Neural progenitor cell (in vitro differentiated cells): Measurements from ENCODE around the gene PHF12. TPM values are rescaled to one million over a fixed set of nuclear protein-coding genes. Genes with fewer than 3 reads are reported as not detected.

Source experiments
- DNase-seq: peaks from one replicate; pipeline ENCODE4 v3.0.0-alpha.2; 2016; ENCODE audit warnings: low spot score
- H2AFZ ChIP-seq: fragments of 200-600 bp; sonication (generic); replicated peaks from 2 replicates; pipeline ENCODE4 v1.6.1; 2016; ENCODE audit warnings: antibody characterized with exemption
- H3F3A ChIP-seq: fragments of 200-600 bp; sonication (generic); 2 replicates; pipeline ENCODE4 v1.6.1; 2016; ENCODE audit warnings: antibody characterized with exemption, low read depth
- H3K27ac ChIP-seq: fragments of 200-600 bp; sonication (generic); 2 replicates; pipeline ENCODE4 v1.5.1; 2016; ENCODE audit warnings: mild to moderate bottlenecking
- H3K27me3 ChIP-seq: fragments of 200-600 bp; sonication (generic); 2 replicates; pipeline ENCODE4 v1.6.1; 2016; ENCODE audit warnings: mild to moderate bottlenecking, moderate library complexity
- H3K36me3 ChIP-seq: fragments of 200-600 bp; sonication (generic); 2 replicates; pipeline ENCODE4 v1.5.1; 2016
- H3K4me1 ChIP-seq: fragments of 200-600 bp; sonication (generic); 2 replicates; pipeline ENCODE4 v1.6.1; 2016; ENCODE audit warnings: mixed run types
- H3K4me2 ChIP-seq: fragments of 200-600 bp; sonication (generic); 2 replicates; pipeline ENCODE4 v1.6.1; 2016
- H3K4me3 ChIP-seq: fragments of 200-600 bp; sonication (generic); 2 replicates; pipeline ENCODE4 v1.5.1; 2016
- H3K79me2 ChIP-seq: fragments of 200-600 bp; sonication (generic); 2 replicates; pipeline ENCODE4 v1.6.1; 2016; ENCODE audit warnings: low read depth
- H3K9ac ChIP-seq: fragments of 200-600 bp; sonication (generic); 2 replicates; pipeline ENCODE4 v1.6.1; 2016
- H3K9me3 ChIP-seq: fragments of 200-600 bp; sonication (generic); 2 replicates; pipeline ENCODE4 v1.5.1; 2016; ENCODE audit warnings: low read depth
- H4K20me1 ChIP-seq: fragments of 200-600 bp; sonication (generic); 2 replicates; pipeline ENCODE4 v1.6.1; 2016; ENCODE audit warnings: low read depth
- H3K27ac Mint-ChIP-seq: 3 replicates; pipeline ENCODE4 v1.8.0; 2021; ENCODE audit warnings: mixed read lengths
- H3K27me3 Mint-ChIP-seq: 2 replicates; pipeline ENCODE4 v1.8.0; 2022; ENCODE audit warnings: low read depth, mild to moderate bottlenecking, inconsistent platforms, moderate library complexity, mixed read lengths; ENCODE audit not compliant: insufficient read depth
- H3K36me3 Mint-ChIP-seq: 3 replicates; pipeline ENCODE4 v1.8.0; 2021; ENCODE audit warnings: mixed read lengths
- H3K4me1 Mint-ChIP-seq: 3 replicates; pipeline ENCODE4 v1.8.0; 2021; ENCODE audit warnings: mixed read lengths
- H3K4me3 Mint-ChIP-seq: 3 replicates; pipeline ENCODE4 v1.8.0; 2021; ENCODE audit warnings: mild to moderate bottlenecking, moderate library complexity, mixed read lengths
- H3K9me3 Mint-ChIP-seq: 3 replicates; pipeline ENCODE4 v1.8.0; 2020; ENCODE audit warnings: mixed read lengths
- CTCF ChIP-seq: fragments of 200-600 bp; sonication (generic); IDR thresholded peaks from 2 replicates; pipeline ENCODE4 v1.5.1; 2017; ENCODE audit warnings: antibody characterized with exemption, mild to moderate bottlenecking
- EZH2 ChIP-seq: fragments of 200-600 bp; sonication (generic); IDR thresholded peaks from 2 replicates; pipeline ENCODE4 v1.6.1; 2017; ENCODE audit warnings: antibody characterized with exemption, mild to moderate bottlenecking, moderate library complexity
- EZH2phosphoT487 ChIP-seq: fragments of 200-600 bp; sonication (generic); IDR thresholded peaks from 2 replicates; pipeline ENCODE4 v1.6.1; 2017; ENCODE audit warnings: antibody characterized with exemption
- total RNA-seq: library from RNA; depleted of rRNA; stranded (reverse); fragments of >200 nt; gene quantifications from 2 replicates; pipeline ENCODE4 v1.2.3, GENCODE V29; 2015; ENCODE audit warnings: low replicate concordance

PHF12 gene
- total RNA-seq, 1 donor from 2014 or later: 49.1 TPM

- Histone ChIP-seq H3K27me3 (no peaks in the 10 kb centered on the region), H3K4me3 (no peak overlapping the region), H4K20me1 (peaks cover 15% of the 10 kb centered on the region), H3K4me1 (peaks cover 28% of the 10 kb centered on the region), H3K9ac (no peak overlapping the region), H3K4me2 (no peak overlapping the region), H3K79me2 (no peaks in the 10 kb centered on the region), H3K9me3 (no peaks in the 10 kb centered on the region), H3K36me3 (no peaks in the 10 kb centered on the region), H3F3A (peaks cover 28% of the 10 kb centered on the region), H2AFZ (no peak overlapping the region), H3K27ac (no peak overlapping the region)
- TF ChIP-seq EZH2: no peak
- no peak for TF ChIP-seq CTCF
- TF ChIP-seq EZH2phosphoT487: no peak
- Mint-ChIP-seq H3K27me3 (peaks cover 45% of the 10 kb centered on the region), H3K4me3 (no peak overlapping the region), H3K4me1 (peaks cover 21% of the 10 kb centered on the region), H3K36me3 (no peaks in the 10 kb centered on the region), H3K9me3 (peaks cover 2% of the 10 kb centered on the region), H3K27ac (no peak overlapping the region)
- DNase-seq: no peak
Measured at GRCh38 chr17:28982131-28982793, 30.9 kb upstream of the PHF12 start.

DNA sequence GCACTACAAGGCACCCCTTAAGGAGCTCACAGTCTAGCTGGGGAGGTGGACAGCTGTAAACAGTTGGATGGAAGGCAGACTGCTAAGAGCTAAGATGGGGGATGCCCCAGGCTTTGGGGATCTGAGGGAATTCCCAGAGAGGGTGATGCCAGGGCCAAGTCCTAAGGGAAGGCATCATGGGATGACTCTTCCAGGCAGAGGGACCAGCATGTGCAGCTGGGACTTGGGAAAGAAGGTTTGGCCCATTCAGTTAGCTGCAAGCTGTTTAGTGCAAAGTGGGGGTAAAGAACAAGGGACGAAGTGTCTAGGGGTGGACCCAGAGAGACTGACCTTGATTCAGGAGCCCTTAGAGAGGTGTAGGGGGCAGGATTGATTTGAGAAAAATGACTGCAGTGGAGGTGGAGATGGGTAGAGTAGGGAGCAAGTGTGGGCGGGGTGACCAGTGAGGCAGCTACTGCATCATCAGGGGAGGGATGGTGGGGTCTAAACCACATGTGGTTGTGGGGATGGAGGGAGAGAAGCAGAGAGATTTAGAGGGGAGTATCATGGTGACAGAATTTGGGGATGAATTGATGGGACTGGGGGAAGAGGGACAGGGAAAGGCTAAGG, 27.1 kb upstream of the PHF12 start:
- no peak for DNase-seq
- Histone ChIP-seq H3F3A (peaks cover 3% of the 10 kb centered on the region), H3K9ac (no peak overlapping the region), H3K27ac (no peak overlapping the region), H2AFZ (no peak overlapping the region), H3K4me1 (peaks cover 4% of the 10 kb centered on the region), H3K36me3 (no peaks in the 10 kb centered on the region), H3K9me3 (no peaks in the 10 kb centered on the region), H3K4me2 (no peak overlapping the region), H3K27me3 (no peaks in the 10 kb centered on the region), H3K4me3 (no peak overlapping the region), H3K79me2 (no peaks in the 10 kb centered on the region), H4K20me1 (no peaks in the 10 kb centered on the region)
- peaks cover 32% of the 10 kb centered on the region for H3K27me3 Mint-ChIP-seq
- H3K27ac Mint-ChIP-seq: no peak overlapping the region
- TF ChIP-seq EZH2phosphoT487 (no peak), EZH2 (no peak), CTCF (no peak)
- peaks cover 3% of the 10 kb centered on the region for H3K4me1 Mint-ChIP-seq
- peaks cover 2% of the 10 kb centered on the region for H3K9me3 Mint-ChIP-seq
- H3K36me3 Mint-ChIP-seq: no peaks in the 10 kb centered on the region
- H3K4me3 Mint-ChIP-seq: no peak overlapping the region

DNA sequence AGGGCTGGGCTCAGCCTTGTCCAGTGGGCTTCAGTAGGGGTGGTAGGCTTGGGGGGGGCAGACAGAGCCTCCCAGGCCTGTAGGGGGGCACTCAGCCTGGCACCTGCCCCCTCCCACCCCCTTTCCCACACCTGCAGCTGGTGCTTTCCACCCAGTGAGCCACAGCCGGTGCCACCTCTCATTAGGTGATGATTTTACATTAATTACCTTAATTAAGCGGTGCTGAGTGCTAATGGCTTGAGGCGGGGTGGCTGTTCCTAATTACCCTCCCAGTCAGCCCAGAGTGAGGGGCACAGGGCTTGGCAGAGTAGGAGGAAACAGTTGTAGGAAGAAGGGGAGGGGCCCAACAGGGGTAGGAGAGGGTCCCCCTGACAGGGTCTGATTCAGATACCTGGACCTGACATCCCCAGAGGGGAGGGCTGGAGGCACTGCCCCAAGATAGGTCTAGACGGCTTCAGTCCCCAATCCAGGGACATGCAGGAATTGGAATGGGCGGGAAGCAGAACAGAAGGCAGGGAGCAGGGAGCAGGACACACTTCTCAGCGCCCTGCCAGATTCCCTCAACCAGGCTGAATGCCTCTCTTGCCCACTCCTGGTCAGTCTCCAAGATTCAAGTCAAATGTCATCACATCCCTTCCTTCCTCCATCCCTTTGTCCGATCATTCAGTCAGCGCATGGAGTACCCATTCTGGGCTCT, 26.5 kb upstream of the PHF12 start:
- Histone ChIP-seq H3K79me2 (no peaks in the 10 kb centered on the region), H3F3A (no peaks in the 10 kb centered on the region), H3K36me3 (no peaks in the 10 kb centered on the region), H3K27me3 (no peaks in the 10 kb centered on the region), H3K9me3 (no peaks in the 10 kb centered on the region), H3K4me1 (peaks cover 10% of the 10 kb centered on the region), H3K4me2 (no peak overlapping the region), H3K4me3 (no peak overlapping the region), H2AFZ (no peak overlapping the region), H3K9ac (no peak overlapping the region), H4K20me1 (no peaks in the 10 kb centered on the region), H3K27ac (no peak overlapping the region)
- no peak for DNase-seq
- no peak overlapping the region for H3K27ac Mint-ChIP-seq
- H3K36me3 Mint-ChIP-seq: no peaks in the 10 kb centered on the region
- peaks cover 2% of the 10 kb centered on the region for H3K9me3 Mint-ChIP-seq
- peaks cover 32% of the 10 kb centered on the region for H3K27me3 Mint-ChIP-seq
- no peak overlapping the region for H3K4me3 Mint-ChIP-seq
- no peak for TF ChIP-seq EZH2
- no peak for TF ChIP-seq EZH2phosphoT487
- no peak for TF ChIP-seq CTCF
- no peaks in the 10 kb centered on the region for H3K4me1 Mint-ChIP-seq
